ENCODE results near the gene M1AP.
A peak's percentile ranks its signal among the peaks of the same experiment; 100 is the strongest.
"Not testable (repeated sequence)": the region's sequence is repeated elsewhere in the genome, so short reads cannot be mapped to it uniquely, and the experiment has no call there.

Gene M1AP

DNA sequence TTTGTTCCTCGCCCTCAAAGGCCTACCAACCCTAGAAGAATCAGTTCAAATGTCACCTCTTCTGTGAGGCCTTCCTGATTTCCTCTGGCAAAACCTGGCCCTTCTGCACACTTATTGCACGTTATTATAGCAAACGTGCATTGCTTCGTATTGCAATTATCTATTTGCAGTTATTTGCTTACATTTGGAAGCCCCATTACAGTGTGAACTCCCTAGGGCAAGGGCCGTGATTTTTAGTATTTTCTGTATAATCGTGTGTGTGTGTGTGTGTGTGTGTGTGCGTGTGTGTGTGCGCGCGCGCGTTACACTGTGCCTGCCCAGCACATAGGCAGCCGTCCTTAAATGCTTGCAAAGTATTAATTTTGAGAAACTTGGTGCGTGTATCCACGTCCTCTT lies 5.5 kb upstream of the M1AP start:
- DNase-seq: no peak

DNA sequence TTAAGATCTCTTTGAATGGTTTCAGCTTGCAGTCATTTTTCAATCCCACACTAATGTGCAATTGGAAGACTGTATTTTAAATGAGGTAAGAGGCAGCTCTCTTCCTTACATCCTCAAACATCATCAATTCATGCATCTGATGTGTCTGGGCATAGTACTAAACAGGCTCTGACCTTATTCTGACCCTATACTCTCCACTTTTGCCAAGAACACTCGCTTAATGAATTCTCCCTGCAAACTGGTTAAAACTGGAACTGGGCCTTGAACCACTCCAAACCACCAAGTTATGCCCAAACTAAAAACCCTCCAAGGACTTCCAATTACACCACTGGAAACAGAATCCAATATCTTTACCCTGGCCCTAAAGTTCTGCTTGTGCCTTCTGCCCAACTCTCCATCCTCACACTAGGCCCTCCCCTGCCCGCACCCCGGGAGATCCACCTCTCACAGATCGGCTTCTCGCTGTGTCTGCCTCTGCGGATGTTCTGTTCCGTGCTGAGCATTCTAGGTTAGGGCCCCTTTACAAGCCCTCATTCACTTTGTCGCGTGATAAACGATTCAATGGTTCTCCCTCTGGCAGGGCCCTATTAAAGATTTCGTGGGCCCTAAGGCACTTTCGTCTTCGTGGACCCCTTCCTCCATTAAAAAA lies 1.2 kb downstream of the M1AP start:
- no peak for DNase-seq

GRCh38 chr2:74646201-74646600 lies 1.9 kb downstream of the M1AP start:
- DNase-seq: no peak

DNA sequence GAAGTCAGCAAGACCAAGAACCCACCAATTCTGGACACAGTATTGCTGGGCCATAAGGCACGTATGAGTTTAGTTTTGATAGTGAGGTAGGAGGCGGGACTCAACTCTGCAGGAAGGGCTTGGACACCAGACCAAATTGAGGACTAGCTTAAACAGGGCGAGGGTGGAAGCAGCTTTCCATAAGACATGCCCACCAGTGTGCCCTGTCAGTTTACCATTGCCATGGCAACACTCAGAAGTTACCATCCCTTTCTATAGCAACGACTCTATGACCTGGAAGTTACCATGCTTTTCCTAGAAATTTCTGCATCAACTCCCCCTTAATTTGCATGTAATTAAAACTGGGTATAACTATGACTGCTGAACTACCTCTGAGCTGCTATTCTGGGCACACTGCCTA lies 2.8 kb downstream of the M1AP start:
- DNase-seq: no peak

DNA sequence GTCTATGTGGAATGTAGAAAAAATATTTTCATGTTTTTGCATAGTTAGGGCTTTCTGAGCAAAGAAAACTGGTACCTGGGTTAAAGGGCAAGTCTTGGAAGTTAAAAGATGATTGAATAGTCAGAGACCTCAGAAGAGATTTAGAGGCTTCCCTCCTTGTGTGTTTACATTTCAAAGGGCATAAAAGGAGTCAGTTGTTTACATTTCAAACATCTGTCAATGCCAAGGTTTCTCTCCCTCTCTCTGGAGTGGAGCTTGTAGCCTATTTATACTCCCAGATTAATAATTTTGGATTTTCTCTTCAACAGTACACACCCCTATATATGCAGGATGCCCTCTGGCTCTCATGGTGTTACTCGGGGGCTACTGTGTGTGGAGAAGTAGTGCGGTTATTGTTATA lies 8.6 kb downstream of the M1AP start:
- DNase-seq: no peak

DNA sequence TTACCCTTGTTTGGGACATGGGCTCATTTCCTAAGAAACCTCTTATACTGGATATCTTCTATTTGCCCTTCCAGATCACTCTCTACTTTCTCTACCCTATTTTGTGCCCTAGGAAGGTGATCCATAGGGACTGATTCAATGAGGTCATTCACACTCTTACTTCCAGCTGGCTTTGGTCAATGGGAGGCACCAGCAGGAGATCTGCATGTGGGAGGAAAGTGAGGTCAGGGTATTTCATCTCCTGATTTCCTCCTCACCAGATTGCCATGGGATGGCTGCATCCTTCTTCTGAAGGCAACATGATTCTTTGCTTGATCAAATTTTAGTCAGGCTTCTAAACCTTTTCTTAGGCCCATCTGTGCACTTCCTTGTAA lies 15.2 kb downstream of the M1AP start:
- no peak for DNase-seq

GRCh38 chr2:74632209-74632938 lies 15.8 kb downstream of the M1AP start:
- peak; percentile 6 for DNase-seq

DNA sequence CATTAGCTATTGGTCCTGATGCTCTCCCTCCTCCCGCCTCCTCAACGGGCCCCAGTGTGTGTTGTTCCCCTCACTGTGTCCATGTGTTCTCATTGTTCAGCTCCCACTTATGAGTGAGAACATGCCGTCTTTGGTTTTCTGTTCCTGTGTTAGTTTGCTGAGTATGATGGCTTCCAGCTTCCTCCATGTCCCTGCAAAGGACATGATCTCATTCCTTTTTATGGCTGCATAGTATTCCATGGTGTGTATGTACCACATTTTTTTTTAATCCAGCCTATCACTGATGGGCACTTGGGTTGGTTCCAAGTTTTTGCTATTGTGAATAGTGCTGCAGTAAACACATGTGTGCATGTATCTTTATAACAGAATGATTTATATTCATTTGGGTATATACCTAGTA lies 17.7 kb downstream of the M1AP start:
- DNase-seq: not testable (repeated sequence)

DNA sequence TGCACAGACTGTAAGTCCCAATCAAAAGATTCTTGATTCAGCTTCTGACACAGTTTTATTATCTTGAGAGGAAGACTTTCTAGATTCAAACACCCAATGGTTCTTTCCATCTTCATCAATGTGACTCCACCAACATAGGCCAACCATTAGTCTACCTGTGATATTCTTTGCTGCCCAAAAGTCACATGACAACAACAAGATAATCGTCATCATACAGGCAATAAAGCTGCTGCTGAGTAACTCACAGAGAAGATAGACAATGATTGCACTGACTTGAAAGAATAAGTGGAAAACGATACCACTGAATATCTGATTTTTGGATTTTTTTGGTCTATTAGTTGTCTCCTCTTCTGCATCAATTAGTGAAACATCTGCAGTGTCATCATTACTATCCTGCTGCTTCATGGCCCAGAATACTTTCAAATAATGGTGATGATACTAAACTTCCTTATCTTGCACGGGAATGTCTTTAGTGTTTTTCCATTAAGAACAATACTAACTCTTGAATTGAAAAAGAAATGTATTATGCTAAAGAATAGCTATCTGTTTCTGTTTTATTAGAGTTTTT lies 19.5 kb downstream of the M1AP start:
- no peak for DNase-seq

DNA sequence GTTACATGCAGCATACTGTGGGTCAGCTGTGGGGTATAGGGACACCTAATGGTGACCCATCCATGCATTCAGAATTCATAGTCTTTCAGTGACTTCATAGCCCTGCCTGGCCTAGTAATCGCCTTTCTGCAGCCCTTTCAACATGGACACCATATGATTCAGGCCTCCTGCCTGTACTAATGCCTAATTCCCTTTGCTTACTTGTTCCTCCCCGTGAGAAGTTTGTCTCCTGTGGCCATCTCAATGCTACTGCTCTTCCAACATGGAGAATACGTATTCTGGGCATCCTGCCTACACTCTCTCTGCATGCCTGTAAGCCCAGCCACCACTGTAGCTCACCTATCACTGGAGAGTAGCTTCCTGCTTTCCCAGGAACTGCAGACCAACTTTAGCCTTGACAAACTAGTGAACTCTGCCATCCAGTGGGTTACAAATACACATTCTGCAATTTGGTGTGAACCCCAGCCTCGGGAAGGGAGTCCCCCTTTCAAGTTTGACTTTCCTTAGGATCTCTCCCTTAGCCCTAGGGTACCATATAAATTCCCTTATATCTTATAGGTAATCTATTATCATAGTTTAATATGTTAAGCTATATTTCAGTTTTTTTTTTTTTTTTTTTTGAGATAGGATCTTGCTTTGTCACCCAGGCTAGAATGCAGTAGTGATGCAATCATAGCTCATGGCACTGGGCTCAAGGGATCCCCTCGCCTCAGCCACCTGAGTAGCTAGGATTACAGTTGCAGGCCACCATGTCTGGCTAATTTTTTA lies 22.3 kb downstream of the M1AP start:
- DNase-seq: no peak

GRCh38 chr2:74620671-74621070 lies 27.5 kb downstream of the M1AP start:
- no peak for DNase-seq

- no peak for DNase-seq
These were observed 28.4 kb downstream of the M1AP start for GRCh38 chr2:74619651-74620297.

GRCh38 chr2:74618410-74619083 lies 29.6 kb downstream of the M1AP start:
- no peak for DNase-seq

DNA sequence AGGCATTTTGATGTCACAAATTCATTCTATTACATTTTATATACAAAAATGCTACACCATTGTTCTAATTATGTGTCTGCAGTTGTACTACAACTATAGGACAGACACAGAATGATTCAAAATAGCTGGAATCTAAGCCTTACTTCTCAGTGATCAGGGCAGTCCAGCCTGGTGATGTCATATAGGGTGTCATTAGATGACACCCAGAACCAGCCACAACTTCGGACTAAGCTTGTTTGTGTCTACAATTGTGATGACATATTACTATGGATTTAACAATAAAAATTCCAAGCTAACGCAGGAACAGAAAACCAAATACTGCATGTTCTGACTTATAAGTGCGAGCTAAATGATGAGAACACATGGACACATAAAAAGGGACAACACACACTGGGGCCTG lies 31.0 kb downstream of the M1AP start:
- no peak for DNase-seq

GRCh38 chr2:74606927-74607326 lies 41.2 kb downstream of the M1AP start:
- DNase-seq: no peak

- no peak for DNase-seq
These were observed 44.7 kb downstream of the M1AP start for GRCh38 chr2:74603282-74604000.

DNA sequence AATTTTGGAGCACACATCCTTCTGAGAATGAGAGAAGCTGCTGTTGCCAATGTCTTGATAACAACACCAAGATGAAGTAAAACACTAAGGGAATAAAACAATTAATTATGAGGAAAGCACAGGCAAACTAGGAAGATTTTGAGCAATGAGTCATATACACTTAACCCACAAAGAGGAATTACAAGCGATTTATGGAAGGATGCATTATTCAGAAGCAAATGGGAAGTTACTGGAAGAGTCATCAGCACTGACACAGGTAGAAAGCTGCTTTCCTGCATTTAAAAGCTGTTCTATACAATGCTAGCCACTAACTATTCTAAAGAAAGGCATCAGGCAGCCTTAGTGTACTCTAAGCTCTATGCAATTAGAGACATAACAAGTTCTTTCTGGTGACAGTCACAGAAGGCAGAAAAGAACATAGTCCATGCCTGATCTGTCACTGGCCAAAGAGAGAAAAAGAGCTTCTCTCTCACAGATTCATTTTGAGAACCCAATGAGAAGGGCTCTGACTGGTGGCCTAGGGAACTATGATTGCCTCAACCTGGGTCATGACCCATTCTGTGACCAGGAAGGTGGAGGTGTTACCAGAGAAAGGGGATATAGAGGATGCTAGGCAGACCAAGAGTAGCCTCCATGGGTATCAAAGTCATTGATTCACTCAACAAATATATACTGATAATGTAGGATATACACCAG lies 45.4 kb downstream of the M1AP start:
- peak; percentile 69 for DNase-seq

GRCh38 chr2:74599676-74600075 lies 48.5 kb downstream of the M1AP start:
- no peak for DNase-seq

DNA sequence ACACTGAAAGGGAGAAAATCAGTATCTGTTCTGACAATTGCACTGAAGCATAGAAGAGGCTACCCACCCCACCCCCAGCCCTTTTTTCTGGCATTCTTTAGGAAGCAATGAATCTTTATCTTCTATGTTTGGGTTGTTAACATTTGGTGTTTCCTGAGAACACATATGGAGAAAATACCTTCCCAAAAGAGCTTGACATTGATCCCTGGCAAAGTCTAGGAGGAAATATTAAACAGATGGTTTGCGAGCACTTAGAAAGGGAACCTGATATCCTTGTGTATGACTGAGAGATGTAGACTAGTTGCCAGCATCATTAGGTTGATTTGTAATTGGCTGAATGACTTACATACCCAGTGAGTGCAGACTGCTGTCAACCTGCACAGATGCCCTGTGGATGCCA lies 50.7 kb downstream of the M1AP start:
- DNase-seq: peak; percentile 15

- no peak for DNase-seq
These were observed 51.5 kb downstream of the M1AP start for GRCh38 chr2:74596584-74596983.

Measured in fibroblast of skin of abdomen (primary cell).